Panc1 (cell line): ENCODE data around the gene TTF2. TPM values are rescaled to one million over a fixed set of nuclear protein-coding genes. Genes with fewer than 3 reads are reported as not detected.

Experiments used
- ATAC-seq: fragments of 200-7000 bp; cut with Tn5 transposase; 2 replicates; pipeline ENCODE4 v1.9.1; 2020; ENCODE audit warnings: mild to moderate bottlenecking, moderate library complexity
- BruUV-seq: library from RNA; stranded (reverse); fragments of 400-500 nt; replicated peaks from 2 replicates; lab custom pipeline; 2021; lab: Mats Ljungman, UMichigan
- CTCF ChIA-PET: fragments of 300-600 bp; sonication (Branson Sonifier 250); formaldehyde crosslinking; loops from one replicate; lab custom pipeline; 2022; ENCODE audit warnings: antibody characterized with exemption; lab: Charles Lee
- POLR2A ChIA-PET: fragments of 300-600 bp; sonication (Branson Sonifier 250); formaldehyde crosslinking; loops from one replicate; lab custom pipeline; 2022; ENCODE audit warnings: antibody characterized with exemption; lab: Charles Lee
- DNase-seq: peaks from one replicate; pipeline ENCODE4 v3.0.0-alpha.2; 2010; ENCODE audit warnings: low read depth, low spot score
- H3K27ac ChIP-seq: 2 replicates; pipeline ENCODE4 v1.5.1; 2011; ENCODE audit warnings: mild to moderate bottlenecking, low read length, inconsistent platforms
- H3K27me3 ChIP-seq: fragments of 200-500 bp; sonication (Bioruptor generic); 2 replicates; pipeline ENCODE4 v1.6.0; 2014; ENCODE audit warnings: low read length, inconsistent platforms; ENCODE audit not compliant: control insufficient read depth, insufficient read depth
- H3K36me3 ChIP-seq: fragments of 200-500 bp; sonication (Bioruptor generic); 2 replicates; pipeline ENCODE4 v1.5.1; 2014; ENCODE audit warnings: inconsistent platforms, mild to moderate bottlenecking, low read length, moderate library complexity; ENCODE audit not compliant: control insufficient read depth, insufficient read depth
- H3K4me1 ChIP-seq: 2 replicates; pipeline ENCODE4 v1.5.1; 2011; ENCODE audit warnings: inconsistent platforms, mild to moderate bottlenecking, low read length, moderate library complexity; ENCODE audit not compliant: control insufficient read depth, insufficient read depth
- H3K4me3 ChIP-seq, 2 experiments: 2 replicates each; pipeline ENCODE4 v1.5.1; 2011 to 2012; ENCODE audit warnings: low read depth in 2 of 2, low read length in 2 of 2, mild to moderate bottlenecking in 2 of 2, inconsistent platforms in 1 of 2, moderate library complexity in 1 of 2
- H3K9me3 ChIP-seq: fragments of 200-500 bp; sonication (Bioruptor generic); 2 replicates; pipeline ENCODE4 v1.5.1; 2014; ENCODE audit warnings: low read depth, mild to moderate bottlenecking, inconsistent platforms, low read length, moderate library complexity; ENCODE audit not compliant: control insufficient read depth, insufficient read depth
- SIN3A ChIP-seq: IDR thresholded peaks from 2 replicates; pipeline ENCODE4 v1.6.1; 2012; ENCODE audit warnings: low read depth, mild to moderate bottlenecking, low read length, moderate library complexity, borderline replicate concordance; ENCODE audit not compliant: insufficient read depth
- TCF7L2 ChIP-seq: IDR thresholded peaks from 2 replicates; pipeline ENCODE4 v1.6.1; 2011; ENCODE audit warnings: mild to moderate bottlenecking, low read depth, low read length, inconsistent platforms
- in situ Hi-C: cut with HindIII; loops from 2 replicates; pipeline ENCODE4 v1.10.0; 2016; ENCODE audit warnings: low sequenced_read_pairs, low pct_unique_long_range_greater_than_20kb
- intact Hi-C: fragments of 100-400 bp; cut with micrococcal nuclease; formaldehyde crosslinking; loops from one replicate; pipeline ENCODE4 v1.10.0; 2022; ENCODE audit not compliant: unreplicated experiment
- total RNA-seq: library from RNA; stranded (reverse); gene quantifications from one replicate; pipeline ENCODE4 v1.2.1, GENCODE V29; 2021; ENCODE audit not compliant: unreplicated experiment
- TF ChIP-seq, protein P1 (sequence below), 2 experiments: IDR thresholded peaks; 2 replicates each; pipeline ENCODE4 v1.6.1; 2011 to 2012; ENCODE audit warnings: low read depth in 2 of 2, control low read depth in 1 of 2, low read length in 1 of 2, mild to moderate bottlenecking in 1 of 2, moderate library complexity in 1 of 2; ENCODE audit not compliant: insufficient read depth in 1 of 2
- TF ChIP-seq, protein P2 (sequence below): fragments of 450-650 bp; IDR thresholded peaks from 2 replicates; pipeline ENCODE4 v1.5.1; 2017; ENCODE audit warnings: mild to moderate bottlenecking

Gene TTF2
- total RNA-seq, 1 experiment from 2014 or later = 32.7 TPM

GRCh38 chr1:117114877-117115276, 54.8 kb downstream of the TTF2 start:
- ChIA-PET POLR2A (no interaction called here), CTCF (no interaction called here)
- DNase-seq (no peak), ATAC-seq (no peak)
- TF ChIP-seq SIN3A (no peak), TCF7L2 (no peak)
- in situ Hi-C loops = no loop called here
- no peaks in the 10 kb centered on the region for H3K4me1 ChIP-seq
- H3K36me3 ChIP-seq = no peaks in the 10 kb centered on the region
- no peaks in the 10 kb centered on the region for H3K9me3 ChIP-seq
- intact Hi-C loops = no loop called here
- no peak overlapping the region for H3K27ac ChIP-seq
- H3K4me3 ChIP-seq = no peak overlapping the region
- no TSS peak for BruUV-seq
- no peaks in the 10 kb centered on the region for H3K27me3 ChIP-seq

GRCh38 chr1:117116090-117116783, 56.1 kb downstream of the TTF2 start:
- Histone ChIP-seq H3K36me3 (no peaks in the 10 kb centered on the region), H3K9me3 (no peaks in the 10 kb centered on the region), H3K4me1 (no peaks in the 10 kb centered on the region), H3K27ac (no peak overlapping the region), H3K4me3 (no peak overlapping the region), H3K27me3 (no peaks in the 10 kb centered on the region)
- TF ChIP-seq, protein P1, sequence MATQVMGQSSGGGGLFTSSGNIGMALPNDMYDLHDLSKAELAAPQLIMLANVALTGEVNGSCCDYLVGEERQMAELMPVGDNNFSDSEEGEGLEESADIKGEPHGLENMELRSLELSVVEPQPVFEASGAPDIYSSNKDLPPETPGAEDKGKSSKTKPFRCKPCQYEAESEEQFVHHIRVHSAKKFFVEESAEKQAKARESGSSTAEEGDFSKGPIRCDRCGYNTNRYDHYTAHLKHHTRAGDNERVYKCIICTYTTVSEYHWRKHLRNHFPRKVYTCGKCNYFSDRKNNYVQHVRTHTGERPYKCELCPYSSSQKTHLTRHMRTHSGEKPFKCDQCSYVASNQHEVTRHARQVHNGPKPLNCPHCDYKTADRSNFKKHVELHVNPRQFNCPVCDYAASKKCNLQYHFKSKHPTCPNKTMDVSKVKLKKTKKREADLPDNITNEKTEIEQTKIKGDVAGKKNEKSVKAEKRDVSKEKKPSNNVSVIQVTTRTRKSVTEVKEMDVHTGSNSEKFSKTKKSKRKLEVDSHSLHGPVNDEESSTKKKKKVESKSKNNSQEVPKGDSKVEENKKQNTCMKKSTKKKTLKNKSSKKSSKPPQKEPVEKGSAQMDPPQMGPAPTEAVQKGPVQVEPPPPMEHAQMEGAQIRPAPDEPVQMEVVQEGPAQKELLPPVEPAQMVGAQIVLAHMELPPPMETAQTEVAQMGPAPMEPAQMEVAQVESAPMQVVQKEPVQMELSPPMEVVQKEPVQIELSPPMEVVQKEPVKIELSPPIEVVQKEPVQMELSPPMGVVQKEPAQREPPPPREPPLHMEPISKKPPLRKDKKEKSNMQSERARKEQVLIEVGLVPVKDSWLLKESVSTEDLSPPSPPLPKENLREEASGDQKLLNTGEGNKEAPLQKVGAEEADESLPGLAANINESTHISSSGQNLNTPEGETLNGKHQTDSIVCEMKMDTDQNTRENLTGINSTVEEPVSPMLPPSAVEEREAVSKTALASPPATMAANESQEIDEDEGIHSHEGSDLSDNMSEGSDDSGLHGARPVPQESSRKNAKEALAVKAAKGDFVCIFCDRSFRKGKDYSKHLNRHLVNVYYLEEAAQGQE (IDR thresholded peaks at IDR 0.05; ENCODE audit: insufficient read depth in 1 of 2, low read depth in 2 of 2, low read length in 1 of 2) = no peak
- intact Hi-C loops (no loop called here), in situ Hi-C loops (no loop called here)
- BruUV-seq = no TSS peak
- ChIA-PET POLR2A (interaction anchor here (0.6 to 0.7 kb wide), 2 partner anchors 20 to 56 kb away, joined by 3 to 5 read pairs; partner anchors contain the start of gene TTF2), CTCF (no interaction called here)
- DNase-seq (no peak), ATAC-seq (no peak)

DNA sequence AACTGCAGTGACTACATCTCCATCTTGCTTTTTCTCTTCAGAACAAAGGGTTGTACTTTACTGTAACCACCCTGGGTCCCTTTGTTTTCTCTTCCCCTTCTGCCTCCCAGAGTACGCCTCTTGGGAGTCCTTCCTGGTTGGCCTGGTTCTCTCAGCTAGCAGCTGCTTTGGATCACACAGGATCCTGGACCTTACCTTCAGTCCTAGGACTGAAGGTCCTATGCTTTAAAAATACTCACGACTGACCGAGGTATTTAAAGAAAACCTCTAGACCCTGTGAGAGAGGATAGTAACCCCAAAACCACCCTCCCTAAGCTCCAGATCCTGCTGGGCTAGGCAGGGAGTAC, 56.6 kb downstream of the TTF2 start:
- no peak for TF ChIP-seq TCF7L2
- TF ChIP-seq, protein P2, sequence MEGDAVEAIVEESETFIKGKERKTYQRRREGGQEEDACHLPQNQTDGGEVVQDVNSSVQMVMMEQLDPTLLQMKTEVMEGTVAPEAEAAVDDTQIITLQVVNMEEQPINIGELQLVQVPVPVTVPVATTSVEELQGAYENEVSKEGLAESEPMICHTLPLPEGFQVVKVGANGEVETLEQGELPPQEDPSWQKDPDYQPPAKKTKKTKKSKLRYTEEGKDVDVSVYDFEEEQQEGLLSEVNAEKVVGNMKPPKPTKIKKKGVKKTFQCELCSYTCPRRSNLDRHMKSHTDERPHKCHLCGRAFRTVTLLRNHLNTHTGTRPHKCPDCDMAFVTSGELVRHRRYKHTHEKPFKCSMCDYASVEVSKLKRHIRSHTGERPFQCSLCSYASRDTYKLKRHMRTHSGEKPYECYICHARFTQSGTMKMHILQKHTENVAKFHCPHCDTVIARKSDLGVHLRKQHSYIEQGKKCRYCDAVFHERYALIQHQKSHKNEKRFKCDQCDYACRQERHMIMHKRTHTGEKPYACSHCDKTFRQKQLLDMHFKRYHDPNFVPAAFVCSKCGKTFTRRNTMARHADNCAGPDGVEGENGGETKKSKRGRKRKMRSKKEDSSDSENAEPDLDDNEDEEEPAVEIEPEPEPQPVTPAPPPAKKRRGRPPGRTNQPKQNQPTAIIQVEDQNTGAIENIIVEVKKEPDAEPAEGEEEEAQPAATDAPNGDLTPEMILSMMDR = no peak
- TF ChIP-seq, protein P1 (IDR thresholded peaks at IDR 0.05; ENCODE audit: insufficient read depth in 1 of 2, low read depth in 2 of 2, low read length in 1 of 2) = no peak
- TF ChIP-seq SIN3A = no peak
- no peaks in the 10 kb centered on the region for H3K4me1 ChIP-seq
- ChIA-PET POLR2A (interaction anchor here (0.7 kb wide), 1 partner anchor 19 kb away, joined by 3 read pairs; no protein-coding TSS in a partner anchor), CTCF (no interaction called here)
- H3K9me3 ChIP-seq = no peaks in the 10 kb centered on the region
- intact Hi-C loops = no loop called here
- H3K27ac ChIP-seq = no peak overlapping the region
- H3K36me3 ChIP-seq = no peaks in the 10 kb centered on the region
- in situ Hi-C loops = no loop called here
- H3K27me3 ChIP-seq = no peaks in the 10 kb centered on the region
- no TSS peak for BruUV-seq
- ATAC-seq (no peak), DNase-seq (no peak)
- H3K4me3 ChIP-seq = no peak overlapping the region
